HG02870 (cell line): ENCODE data around the gene NACC2.
"Not testable (repeated sequence)": the region's sequence is repeated elsewhere in the genome, so short reads cannot be mapped to it uniquely, and the experiment has no call there.

Source experiments
- ATAC-seq: cut with Tn5 transposase; IDR thresholded peaks from one replicate; pipeline ENCODE4 v1.9.1; 2021; ENCODE audit warnings: mild to moderate bottlenecking, moderate library complexity; ENCODE audit not compliant: unreplicated experiment

NACC2 gene

GRCh38 chr9:136049491-136050265, 45.4 kb downstream of the NACC2 start:
- ATAC-seq, result no peak

- no peak for ATAC-seq
Measured at GRCh38 chr9:136048560-136049411, 46.3 kb downstream of the NACC2 start.

- ATAC-seq, result no peak
Measured at GRCh38 chr9:136047775-136048559, 47.1 kb downstream of the NACC2 start.

- no peak for ATAC-seq
Measured at GRCh38 chr9:136047076-136047774, 47.9 kb downstream of the NACC2 start.

GRCh38 chr9:136046554-136046920, 48.6 kb downstream of the NACC2 start:
- no peak for ATAC-seq

- ATAC-seq, result no peak
Measured at GRCh38 chr9:136045595-136046553, 49.2 kb downstream of the NACC2 start.

- ATAC-seq, result no peak
Measured at GRCh38 chr9:136044971-136045594, 50.0 kb downstream of the NACC2 start.

- ATAC-seq, result no peak
Measured at GRCh38 chr9:136044207-136044970, 50.7 kb downstream of the NACC2 start.

- ATAC-seq, result no peak
Measured at GRCh38 chr9:136043441-136043991, 51.6 kb downstream of the NACC2 start.

GRCh38 chr9:136042541-136042940, 52.5 kb downstream of the NACC2 start:
- no peak for ATAC-seq

GRCh38 chr9:136040848-136041247, 54.2 kb downstream of the NACC2 start:
- not testable (repeated sequence) for ATAC-seq

- ATAC-seq, result no peak
Measured at GRCh38 chr9:136039488-136039887, 55.6 kb downstream of the NACC2 start.

GRCh38 chr9:136036848-136037247, 58.2 kb downstream of the NACC2 start:
- ATAC-seq, result no peak

- ATAC-seq, result no peak
Measured at GRCh38 chr9:136036050-136036449, 59.0 kb downstream of the NACC2 start.

GRCh38 chr9:136031741-136032730, 63.1 kb downstream of the NACC2 start:
- ATAC-seq, result no peak

GRCh38 chr9:136031094-136031493, 64.0 kb downstream of the NACC2 start:
- ATAC-seq, result no peak

- ATAC-seq, result no peak
Measured at GRCh38 chr9:136029556-136029955, 65.5 kb downstream of the NACC2 start.
